Medulla oblongata (tissue), 1 donor: Measurements from ENCODE around the gene SRRD.

Experiments used
- DNase-seq: peaks from one replicate; pipeline ENCODE4 v3.0.0-alpha.2; 2015; ENCODE audit errors: extremely low spot score

The SRRD gene

DNA sequence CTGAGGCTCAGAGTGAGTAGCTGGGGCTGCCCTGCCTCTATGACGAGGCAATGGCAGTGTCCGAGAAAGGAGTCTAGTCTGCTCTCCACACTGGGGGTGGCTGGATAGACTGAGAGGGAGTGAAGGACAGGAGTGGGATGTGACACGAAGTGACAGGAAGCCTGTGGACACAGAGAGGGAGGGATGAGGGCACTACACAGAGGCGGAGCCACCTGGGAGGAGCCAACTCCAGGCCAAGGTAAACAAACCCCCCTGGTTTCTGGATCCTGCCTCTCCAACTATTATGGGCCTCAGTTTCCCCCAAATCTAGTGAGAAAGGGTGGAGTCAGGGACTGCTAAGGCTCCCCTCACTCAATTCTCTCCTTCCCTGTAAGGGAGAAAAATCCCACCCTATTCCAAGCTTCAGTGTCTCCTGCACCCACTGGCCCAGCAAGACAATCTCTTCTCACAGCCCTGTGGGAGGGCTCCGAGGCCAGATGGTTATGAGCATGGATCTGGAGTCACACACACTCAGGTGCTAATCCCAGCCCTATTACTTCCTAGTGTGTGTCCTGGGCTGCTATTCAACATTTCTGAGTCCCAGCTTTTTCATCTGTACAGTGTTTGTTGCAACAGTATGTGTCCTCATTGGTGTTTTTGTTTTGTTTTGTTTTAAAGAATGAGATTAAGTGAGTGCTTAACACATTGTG, 29.7 kb upstream of the SRRD start:
- DNase-seq, result no peak

DNA sequence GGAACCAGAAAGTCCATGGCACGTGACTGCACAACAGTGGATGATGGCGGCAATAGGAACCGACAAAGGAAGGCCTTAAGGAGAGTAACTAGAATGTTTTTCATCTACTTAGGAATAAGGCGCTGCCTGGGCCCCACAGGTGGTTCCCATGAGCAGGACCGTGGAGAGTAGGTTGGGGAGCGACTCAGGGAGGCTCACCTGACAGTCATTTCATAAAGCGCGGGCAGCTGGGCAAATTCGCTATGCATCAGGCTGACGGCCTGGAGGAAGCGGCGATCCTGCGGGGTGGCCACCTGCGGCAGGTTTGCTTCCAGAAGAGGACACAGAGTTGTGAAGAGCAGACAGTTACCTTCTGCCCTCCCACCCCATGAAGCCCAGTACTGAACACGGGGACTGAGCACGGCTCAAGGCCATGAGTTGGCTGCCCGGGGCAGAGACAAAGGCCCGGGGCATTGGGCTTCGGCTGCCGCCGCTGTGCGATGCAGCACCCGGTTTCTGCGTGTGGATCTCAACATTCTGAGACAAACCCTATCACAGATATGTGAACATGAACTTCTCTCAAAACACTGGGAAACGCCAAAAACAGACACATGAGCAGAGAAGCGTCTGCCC, 25.9 kb upstream of the SRRD start:
- no peak for DNase-seq

DNA sequence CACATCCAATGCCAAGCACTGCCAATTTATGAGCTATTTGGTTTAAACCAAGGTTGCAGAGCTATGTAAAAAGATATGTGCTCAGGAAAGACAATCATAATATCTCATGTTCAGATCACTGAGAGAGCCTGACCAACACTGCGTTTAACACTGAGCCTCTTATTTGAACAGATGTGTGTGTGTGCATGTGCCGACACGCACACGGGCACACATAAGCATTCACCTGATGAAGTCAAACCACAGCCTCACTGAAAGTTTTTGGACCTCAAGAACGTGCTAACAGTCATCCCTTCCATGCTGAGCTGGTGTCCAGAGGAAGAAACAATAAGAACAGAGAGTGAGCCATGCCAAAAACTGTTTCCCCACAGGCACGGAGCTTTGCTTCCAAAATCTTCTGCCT, 23.5 kb upstream of the SRRD start:
- no peak for DNase-seq

DNA sequence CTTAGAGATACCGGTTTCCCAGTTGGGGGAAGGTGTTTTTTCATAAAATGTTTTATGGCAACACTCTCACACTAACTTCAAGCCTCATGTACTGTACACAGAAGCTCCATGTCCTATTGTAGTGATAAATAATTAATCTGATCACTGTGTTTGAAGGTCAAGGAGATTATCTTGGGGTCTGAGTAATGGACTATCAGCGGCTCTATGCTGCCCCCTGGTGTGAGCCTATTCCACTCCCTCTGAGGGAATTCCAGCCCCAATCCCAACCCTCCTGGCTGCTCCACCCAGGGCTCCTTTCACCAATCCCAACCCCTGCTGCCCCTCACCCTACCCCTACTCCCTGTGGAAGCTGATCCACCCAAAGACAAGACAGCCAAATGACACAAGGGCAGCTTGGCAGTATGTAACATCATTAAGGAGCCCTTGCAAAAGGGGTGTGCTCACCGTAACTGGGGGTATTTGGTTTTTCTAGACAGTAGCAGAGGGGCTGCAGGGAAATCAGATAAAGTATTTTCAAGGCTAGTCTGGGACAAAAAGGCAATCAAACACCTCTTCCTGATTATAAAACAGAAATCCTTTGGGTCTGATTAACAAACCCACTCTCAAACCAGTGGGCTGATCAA, 22.4 kb upstream of the SRRD start:
- DNase-seq, result peak; percentile 46

DNA sequence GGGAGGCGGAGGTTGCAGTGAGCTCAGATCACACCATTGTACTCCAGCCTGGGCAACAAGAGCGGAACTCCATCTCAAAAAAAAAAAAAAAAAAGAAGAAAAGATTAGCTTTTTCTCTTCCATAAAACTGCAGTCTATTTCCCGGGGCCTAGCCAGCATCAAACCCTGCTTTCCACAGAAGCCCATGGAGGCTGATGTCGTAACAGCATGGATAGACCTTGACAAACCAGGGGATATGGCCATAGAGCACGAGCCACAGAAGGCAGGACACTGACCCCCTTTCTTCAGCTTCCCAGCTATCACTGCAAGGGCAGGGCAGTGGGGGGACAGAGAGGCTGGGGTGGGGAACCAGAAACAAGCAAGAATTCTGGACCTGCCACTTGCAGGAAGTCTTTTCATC, 21.6 kb upstream of the SRRD start:
- no peak for DNase-seq

DNA sequence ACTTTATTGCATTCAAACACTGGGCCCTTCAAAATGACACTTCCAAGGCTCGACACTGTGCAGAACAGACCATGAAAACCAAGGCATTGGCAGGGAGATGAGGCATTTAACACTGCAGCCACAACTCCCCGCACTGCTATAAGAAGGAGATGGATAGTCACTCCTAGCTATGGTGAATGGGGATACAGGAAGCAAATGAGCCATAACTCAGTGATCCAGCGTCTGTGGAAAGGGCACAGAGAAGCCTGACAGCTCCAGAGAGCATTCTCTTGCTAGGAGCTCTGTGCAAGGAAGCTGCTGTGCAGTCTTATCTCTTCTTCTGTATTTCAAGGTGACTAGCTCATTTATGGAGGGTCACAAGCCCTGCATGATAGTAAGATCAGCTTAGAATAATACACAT, 21.0 kb upstream of the SRRD start:
- DNase-seq, result no peak

DNA sequence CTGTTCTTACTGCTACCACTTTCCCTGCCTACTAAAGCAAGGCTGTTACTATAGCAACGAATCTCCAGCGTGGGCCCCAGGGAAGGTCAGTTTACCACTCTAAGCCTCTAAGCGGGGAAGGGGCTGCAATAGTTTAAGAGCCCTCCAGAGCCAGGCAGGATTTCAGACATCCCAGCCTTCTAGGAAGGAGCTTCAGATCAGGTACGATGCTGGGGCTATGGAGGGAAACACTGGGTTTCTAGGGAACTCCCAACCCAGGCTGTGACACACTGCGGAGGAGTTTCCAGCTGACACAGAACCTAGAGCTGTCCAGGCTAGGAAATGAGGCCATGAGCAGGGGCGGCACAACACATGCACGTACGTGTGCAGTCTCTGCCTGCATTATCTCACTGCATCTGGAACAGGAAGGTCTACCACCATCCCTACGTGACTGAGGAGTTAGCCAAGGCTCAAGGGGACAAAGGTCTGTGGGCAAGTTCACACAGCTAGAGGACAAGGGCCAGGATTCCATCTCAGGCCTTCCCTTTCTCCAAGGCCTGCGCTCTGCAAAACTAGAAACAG, 20.5 kb upstream of the SRRD start:
- DNase-seq, result no peak

DNA sequence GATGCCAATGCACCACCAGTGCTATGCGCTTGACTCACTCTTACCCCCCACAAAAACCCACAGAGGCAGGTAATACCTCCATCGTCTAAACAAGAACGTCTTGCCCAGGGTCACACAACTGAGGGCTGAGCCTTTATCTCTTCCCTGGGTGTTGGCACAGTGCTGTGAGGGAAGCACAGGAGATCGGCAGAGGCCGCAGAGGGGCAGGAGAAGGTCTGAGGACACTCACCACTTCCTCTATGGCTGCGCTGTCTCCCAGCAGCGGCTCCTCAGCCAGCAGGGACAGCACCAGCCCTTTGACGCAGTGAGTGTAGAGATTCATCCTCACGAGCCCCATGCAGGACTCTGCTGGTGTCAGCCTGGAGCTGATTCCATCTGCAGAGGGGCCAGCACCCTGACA, 20.0 kb upstream of the SRRD start:
- no peak for DNase-seq

DNA sequence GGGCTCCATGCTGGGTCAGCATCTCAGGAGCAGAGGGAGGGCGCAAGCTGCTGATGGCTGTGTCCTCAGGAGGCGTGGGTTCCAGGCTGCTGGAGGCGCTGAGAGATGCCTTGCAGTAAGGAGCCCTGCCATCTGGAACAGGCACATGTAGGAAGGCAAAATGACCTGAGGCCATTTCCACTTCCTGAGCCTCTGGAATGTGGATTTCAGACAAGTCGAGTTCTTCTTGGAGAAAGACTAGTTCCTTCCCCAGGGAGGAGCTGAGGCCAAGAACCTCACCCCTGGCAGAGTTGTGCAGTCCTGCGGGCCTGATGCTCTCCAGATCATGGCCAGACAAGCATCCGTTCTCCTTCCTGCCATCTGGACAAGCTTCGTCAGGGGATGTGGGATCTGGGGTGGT, 19.4 kb upstream of the SRRD start:
- DNase-seq, result no peak

DNA sequence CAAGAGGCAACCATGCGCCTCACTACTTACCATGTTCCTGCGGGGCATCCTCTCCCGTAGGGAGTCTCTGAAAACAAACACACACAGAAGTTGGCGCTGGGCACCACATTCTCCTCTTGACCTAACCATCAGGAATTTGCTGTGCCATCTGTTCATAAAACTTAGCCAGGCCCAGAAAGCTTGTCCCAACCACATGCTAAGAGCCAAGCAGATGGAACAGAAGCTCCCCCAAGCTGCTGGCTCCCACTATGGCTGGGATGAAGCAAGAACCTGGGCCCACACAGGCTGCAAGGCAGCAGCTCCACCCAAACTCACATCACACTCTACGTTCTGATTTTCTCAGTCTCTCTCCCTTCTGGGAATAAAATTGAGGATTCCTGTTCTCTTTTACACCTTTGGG, 17.5 kb upstream of the SRRD start:
- no peak for DNase-seq

DNA sequence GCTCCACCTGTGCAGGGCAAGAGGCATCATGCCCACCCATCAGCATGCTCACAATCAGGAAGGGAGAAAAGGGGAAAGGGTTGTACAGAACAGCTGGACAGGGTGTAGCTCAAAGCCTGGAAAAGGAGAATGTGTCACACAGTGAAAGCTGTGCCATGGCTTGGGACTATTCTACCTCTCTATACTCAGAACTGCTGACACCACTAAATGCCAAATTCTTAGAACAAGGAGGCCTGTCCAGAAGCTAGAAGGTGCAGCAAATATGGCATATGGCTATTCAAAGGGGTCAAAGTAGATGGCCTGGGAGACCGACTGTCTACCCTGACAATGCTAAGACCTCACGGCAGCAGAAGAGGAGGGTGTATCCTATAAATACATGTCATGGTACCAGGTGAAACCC, 12.9 kb upstream of the SRRD start:
- DNase-seq, result no peak

DNA sequence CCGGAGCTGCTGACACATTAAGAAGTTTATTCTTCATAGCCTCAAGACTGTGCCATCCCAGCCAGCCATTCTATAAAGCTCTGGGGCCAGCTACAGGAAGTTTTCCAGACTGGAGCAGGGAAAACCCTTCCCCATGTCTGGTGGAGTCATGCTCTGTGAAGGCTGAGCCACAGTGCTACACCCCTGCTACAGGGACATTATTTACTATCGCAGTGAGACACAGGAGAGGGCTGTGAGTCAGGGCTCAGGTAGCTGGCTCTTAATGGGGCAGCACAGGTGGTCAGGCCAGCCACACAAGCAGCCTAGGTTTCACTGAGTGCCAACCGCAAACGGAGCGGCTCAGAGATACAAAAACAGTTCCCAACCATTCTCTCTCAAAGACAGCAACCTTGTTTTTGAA, 12.2 kb upstream of the SRRD start:
- no peak for DNase-seq

DNA sequence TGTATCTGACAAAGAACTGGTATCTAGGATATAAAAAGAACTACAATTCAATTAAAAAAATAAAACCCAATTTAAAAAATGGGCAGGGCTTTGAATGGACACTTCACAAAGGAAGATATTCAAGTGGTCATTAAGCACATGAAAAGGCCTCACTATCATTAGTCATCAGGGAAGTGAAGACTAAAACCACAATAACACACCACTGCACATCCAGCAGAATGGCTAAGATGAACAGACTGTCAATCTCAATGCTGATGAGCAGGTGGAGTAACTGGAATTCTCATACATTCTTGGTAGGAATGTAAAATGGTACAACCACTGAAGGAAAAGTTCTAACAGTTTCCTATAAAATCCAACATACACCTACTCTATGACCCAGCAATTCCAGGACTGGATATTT, 9.0 kb upstream of the SRRD start:
- no peak for DNase-seq

DNA sequence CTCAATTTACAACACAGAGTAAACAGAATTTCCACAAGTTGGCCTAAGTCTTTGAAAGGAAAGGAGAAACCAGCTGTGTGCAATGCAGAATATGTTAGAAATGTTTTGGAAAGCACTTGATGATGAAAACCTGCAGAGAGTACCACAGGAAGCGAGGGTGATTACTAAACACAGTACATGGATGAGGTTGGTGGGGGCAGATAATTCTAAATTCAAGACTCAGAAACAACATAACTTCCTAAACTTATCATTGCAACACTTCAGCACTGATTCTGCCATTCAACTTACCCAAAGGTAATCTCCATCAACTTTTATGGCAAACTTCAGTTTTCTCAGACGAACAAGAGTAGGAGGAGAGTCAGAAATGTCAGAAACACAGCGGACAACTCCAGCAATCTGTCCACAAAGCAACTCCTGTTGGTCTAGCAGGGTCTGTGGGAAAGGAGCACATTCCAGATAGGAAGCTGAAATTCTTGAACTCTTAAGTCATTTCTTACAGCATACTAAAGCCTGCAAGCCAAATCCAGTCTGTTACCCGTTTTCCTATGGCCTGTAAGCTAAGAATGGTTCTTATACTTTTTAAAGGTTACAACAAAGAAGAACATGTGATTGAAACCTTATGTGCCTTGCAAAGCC, 6.9 kb upstream of the SRRD start:
- no peak for DNase-seq

DNA sequence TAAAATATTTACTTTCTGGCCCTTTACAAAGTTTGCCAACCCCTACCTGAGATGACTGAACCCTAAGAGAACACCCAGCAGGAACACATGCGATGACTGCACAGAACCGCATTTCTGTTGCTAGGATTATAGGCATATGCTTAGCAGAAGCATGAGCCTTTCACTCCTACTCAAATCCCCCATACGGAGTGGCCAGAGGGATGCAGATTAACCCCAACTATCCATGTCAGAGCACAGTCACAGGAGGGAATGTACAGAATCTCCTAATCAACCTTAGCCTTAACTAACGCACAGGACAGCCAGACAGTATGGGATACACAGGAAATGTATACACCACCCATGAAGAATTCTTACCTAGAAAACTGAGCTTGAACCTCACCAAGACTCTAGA, 6.3 kb upstream of the SRRD start:
- DNase-seq, result no peak

DNA sequence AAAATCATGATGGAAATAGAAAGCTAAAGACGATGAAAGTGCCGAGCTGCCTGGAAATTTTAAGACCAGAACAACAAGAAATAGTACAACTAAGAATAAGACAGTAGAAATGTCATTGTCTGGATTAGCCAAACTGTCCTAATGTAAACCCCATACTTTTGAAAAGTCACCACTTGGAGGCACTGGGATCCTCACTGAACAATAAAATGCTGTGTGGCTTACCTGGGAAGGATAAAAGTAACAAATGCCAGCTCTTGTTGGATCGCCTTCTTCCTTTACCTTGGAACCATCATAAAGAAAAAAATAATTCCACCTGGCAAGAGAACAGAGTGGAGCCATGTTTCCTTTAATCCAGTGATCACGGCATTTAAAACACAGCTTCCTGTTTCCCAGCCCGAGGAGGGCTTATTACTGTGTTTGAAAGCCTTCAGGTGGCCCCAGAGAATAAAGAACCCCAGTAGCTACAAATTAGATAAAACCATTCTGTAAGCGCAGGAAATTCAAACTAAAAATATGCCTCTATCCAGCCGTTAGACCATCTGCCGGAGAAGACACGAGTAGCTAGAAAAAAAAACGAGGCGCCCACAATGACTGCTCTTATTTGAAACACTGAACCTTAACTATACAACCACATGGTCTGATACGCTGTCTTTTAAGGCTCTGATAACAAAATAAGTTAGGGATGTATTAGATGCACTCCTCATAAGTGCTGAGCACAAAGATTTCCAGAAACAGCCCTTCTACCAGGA, 4.5 kb upstream of the SRRD start:
- peak; percentile 8 for DNase-seq

DNA sequence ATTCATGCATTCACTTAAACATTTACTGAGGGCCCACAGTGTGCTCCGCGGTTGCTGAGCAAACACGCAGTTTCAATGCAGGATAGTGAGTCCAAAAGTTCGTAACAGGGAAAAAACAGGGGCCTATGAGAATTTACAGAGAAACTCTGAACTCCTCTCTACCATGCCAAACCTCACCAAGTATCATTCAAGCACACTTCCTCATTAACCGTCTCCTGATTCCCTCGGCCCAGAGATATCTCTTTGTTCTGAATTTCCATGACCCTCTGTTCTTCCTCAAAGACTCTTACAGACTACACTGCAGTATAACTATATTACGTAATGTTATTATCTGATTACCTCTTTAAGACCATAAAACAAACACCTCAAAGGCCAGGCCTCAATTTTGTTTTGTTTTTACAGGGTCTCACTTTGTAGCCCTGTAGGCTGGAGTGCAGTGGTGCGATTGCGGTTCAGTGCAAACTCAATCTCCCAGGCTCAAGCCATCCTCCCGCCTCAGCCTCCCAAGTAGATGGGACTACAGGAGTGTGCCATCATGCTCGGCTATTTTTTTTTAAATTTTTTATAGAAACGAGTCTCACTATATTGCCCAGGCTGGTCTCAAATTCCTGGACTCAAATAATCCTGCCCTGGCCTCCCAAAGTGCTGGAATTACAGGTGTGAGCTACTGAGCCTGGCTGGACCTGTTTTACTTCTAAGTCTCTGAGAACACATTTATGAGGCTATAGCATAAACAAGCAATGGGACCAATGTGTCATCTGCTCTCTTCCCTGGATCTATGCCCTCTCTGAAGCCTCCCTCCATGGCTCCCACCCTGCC, 3.7 kb upstream of the SRRD start:
- peak; percentile 40 for DNase-seq

DNA sequence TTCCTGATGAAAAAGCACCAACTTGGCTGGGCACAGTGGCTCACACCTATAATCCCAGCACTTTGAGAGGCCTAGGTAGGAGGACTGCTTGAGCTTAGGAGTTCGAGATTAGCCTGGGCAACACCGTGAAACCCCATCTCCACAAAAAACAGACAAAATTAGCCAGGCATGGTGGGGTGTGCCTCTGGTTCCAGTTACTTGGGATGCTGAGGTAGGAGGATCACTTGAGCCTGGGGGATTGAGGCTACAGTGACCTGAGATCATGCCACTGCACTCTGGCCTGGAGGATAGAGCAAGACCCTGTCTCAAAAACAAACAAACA, 3.1 kb upstream of the SRRD start:
- DNase-seq, result no peak

DNA sequence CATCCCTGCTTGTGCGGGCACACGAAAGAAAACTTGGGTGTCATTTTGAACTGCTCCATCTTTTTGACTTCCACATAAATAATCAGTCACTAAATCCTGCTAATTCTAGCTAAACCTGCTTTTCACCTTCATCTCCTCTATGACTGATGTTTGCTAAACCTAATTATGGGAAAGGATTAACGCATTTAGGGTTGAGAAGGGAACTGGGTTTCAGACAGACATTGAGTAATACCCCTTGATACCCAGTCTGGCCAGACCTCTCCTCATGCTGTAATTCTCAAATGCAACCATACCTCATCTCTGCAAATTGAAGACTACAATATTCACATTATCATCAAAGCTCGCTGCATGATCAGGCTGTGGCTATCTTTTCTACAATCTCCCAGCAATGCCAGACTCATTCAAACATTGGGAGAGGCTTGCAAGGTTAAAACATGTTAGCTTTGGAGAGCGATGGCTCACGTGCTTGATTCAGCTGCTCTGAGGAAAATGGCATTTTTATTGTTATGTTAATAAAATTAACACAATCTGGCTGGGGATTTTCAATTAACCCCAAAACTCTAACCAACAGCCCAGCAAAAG, 2.5 kb upstream of the SRRD start:
- DNase-seq, result no peak

DNA sequence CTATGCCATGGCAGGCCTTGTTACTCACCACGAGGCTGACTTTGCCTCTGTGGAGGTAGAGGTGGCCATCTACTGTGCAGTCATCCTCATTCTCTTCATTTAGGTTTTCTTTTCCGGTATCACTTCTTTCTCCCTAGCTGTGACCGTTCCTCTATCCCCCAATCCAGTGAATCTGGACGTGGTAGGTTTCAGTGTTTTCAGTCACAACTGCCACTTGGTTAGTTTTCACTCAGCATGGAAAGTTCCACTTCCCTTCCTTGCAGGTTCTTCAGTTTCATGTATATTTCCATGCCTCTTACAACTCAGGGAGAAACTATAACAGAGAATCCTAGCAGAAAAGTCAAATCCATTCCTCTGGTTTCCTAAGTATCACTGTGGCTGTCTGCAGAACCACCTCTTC, 2.0 kb upstream of the SRRD start:
- DNase-seq, result peak; percentile 30

DNA sequence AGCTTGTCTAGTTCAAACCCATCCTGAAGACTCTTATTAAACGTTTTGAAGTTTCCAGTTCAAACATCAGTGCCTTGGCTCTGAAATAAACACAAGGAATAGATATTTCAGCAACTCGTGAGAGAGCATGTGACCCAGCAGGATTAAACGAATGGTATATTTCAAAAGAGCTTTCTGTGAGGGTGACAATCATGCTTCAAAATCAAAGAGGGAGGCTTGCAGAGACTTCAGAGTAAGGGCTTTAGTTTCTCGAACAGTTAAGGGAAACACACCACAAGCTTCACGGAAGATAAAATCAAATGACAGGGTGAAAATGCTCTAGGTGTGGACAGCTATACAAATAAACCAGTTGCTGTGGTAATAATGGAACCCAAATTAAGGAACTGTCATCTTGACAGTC, 1.5 kb upstream of the SRRD start:
- no peak for DNase-seq
